ENCODE data around the gene HMGA1.

The HMGA1 gene

DNA sequence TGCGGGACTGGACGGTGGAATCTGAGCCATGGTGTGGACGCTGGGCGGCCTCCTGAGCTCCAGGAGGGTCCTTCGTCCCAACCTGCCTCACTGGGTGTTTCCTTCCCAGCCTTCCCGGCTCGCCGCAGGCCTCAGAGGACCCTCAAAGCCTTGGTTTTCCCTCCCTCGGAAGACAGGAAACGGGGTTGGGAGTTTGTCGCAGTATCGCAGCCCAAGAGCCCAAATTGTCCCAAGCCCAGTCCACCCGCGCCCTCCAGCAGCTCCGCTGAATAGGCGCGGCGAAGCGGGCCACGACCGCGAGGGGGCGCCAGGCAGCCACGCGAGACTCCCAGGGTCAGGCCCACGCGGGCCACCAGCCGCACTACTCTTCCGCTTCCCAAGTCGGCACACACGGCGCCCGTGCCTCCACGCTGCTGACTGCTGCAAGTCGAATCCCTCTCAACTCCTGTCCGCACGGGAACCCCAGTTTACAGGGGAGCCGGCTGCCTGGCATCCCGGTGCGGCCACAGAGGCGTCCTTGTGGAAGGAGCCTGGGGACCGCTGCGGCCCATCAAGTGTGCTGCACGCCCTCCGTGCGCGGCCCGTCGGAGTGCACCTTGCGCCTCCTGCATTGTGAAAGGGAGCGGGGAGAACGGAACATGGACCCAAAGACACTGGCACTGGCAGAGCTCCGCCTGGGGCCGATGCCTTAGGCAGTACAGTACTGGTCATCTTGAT, 40.4 kb upstream of the HMGA1 start:
- Mint-ChIP-seq H3K36me3 (ENCODE audit: low read depth) (no peaks in the 10 kb centered on the region), H3K4me3 (no peak overlapping the region), H3K27ac (no peak overlapping the region), H3K9me3 (peaks cover 3% of the 10 kb centered on the region), H3K4me1 (peaks cover 4% of the 10 kb centered on the region), H3K27me3 (ENCODE audit: low read depth, poor library complexity) (peaks cover 34% of the 10 kb centered on the region)
- peak; percentile 88 for DNase-seq
- TF ChIP-seq, protein P1, sequence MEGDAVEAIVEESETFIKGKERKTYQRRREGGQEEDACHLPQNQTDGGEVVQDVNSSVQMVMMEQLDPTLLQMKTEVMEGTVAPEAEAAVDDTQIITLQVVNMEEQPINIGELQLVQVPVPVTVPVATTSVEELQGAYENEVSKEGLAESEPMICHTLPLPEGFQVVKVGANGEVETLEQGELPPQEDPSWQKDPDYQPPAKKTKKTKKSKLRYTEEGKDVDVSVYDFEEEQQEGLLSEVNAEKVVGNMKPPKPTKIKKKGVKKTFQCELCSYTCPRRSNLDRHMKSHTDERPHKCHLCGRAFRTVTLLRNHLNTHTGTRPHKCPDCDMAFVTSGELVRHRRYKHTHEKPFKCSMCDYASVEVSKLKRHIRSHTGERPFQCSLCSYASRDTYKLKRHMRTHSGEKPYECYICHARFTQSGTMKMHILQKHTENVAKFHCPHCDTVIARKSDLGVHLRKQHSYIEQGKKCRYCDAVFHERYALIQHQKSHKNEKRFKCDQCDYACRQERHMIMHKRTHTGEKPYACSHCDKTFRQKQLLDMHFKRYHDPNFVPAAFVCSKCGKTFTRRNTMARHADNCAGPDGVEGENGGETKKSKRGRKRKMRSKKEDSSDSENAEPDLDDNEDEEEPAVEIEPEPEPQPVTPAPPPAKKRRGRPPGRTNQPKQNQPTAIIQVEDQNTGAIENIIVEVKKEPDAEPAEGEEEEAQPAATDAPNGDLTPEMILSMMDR (IDR thresholded peaks at IDR 0.05), result peak; percentile 92

GRCh38 chr6:34196833-34197195, 39.9 kb upstream of the HMGA1 start:
- Mint-ChIP-seq H3K4me3 (no peak overlapping the region), H3K9me3 (peaks cover 3% of the 10 kb centered on the region), H3K27ac (no peak overlapping the region), H3K4me1 (peaks cover 8% of the 10 kb centered on the region), H3K36me3 (ENCODE audit: low read depth) (no peaks in the 10 kb centered on the region), H3K27me3 (ENCODE audit: low read depth, poor library complexity) (peaks cover 34% of the 10 kb centered on the region)
- TF ChIP-seq, protein P1 (IDR thresholded peaks at IDR 0.05), result no peak
- DNase-seq, result no peak

DNA sequence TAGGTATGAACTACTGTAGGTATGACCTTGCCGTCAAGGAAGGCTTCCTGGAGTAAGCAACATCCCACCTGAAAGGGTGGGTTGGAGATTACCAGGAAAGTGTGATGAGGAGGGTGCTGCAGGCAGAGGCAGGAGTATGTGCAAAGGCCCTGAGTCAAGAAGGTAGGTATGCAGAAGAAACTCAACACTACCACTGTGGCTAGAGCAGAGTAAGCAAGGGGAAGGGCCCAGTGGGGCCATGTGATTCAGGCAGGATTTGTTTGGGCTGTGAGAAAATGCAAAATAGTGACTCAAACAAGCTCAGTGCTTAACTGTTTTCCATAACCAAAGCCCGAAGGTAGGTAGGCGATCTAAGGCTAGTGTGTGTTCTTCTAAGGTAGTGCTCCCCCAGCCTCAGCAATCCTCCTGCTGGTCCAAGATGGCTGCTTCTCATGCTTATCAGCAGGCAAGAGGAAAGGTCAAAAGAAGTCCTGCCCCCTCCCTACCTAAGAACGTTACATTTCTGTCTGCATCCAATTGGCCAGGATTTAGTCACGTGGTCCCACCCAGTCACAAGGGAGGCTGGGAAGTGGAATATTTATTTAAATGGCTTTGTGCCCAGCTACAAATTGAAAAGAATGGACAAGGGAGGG, 36.2 kb upstream of the HMGA1 start:
- H3K27ac Mint-ChIP-seq, result no peak overlapping the region
- DNase-seq, result no peak
- H3K4me1 Mint-ChIP-seq, result peaks cover 18% of the 10 kb centered on the region
- H3K36me3 Mint-ChIP-seq (ENCODE audit: low read depth), result no peaks in the 10 kb centered on the region
- peaks cover 3% of the 10 kb centered on the region for H3K9me3 Mint-ChIP-seq
- peaks cover 19% of the 10 kb centered on the region for H3K27me3 Mint-ChIP-seq (ENCODE audit: low read depth, poor library complexity)
- H3K4me3 Mint-ChIP-seq, result no peak overlapping the region
- TF ChIP-seq, protein P1 (IDR thresholded peaks at IDR 0.05), result no peak

- peaks cover 3% of the 10 kb centered on the region for H3K9me3 Mint-ChIP-seq
- no peak overlapping the region for H3K4me3 Mint-ChIP-seq
- H3K36me3 Mint-ChIP-seq (ENCODE audit: low read depth), result no peaks in the 10 kb centered on the region
- peaks cover 13% of the 10 kb centered on the region for H3K27me3 Mint-ChIP-seq (ENCODE audit: low read depth, poor library complexity)
- DNase-seq, result no peak
- H3K27ac Mint-ChIP-seq, result no peak overlapping the region
- H3K4me1 Mint-ChIP-seq, result peaks cover 16% of the 10 kb centered on the region
- TF ChIP-seq, protein P1 (IDR thresholded peaks at IDR 0.05), result no peak
Observed at GRCh38 chr6:34201455-34202107, 35.1 kb upstream of the HMGA1 start.

- Mint-ChIP-seq H3K27me3 (ENCODE audit: low read depth, poor library complexity) (peaks cover 17% of the 10 kb centered on the region), H3K36me3 (ENCODE audit: low read depth) (no peaks in the 10 kb centered on the region), H3K4me3 (no peak overlapping the region), H3K27ac (no peak overlapping the region), H3K9me3 (peaks cover 3% of the 10 kb centered on the region), H3K4me1 (peaks cover 22% of the 10 kb centered on the region)
- peak; percentile 27 for DNase-seq
- TF ChIP-seq, protein P1 (IDR thresholded peaks at IDR 0.05), result no peak
Observed at GRCh38 chr6:34202329-34203201, 34.1 kb upstream of the HMGA1 start.

Data from nephron progenitor cell (in vitro differentiated cells).